Transverse colon (tissue), 4 donors: ENCODE measurements around the gene TMEM52B. TPM values are rescaled to one million over a fixed set of nuclear protein-coding genes. Genes with fewer than 3 reads are reported as not detected.

ENCODE experiments used
- DNase-seq: peaks from one replicate; pipeline ENCODE4 v3.0.0-alpha.2; 2019
- H3K27ac ChIP-seq, 4 donors: fragments of 200-600 bp; sonication (generic); 2 replicates each; pipeline ENCODE4 v1.5.1; 2016 to 2018; ENCODE audit warnings: inconsistent platforms in 4 of 4
- H3K27me3 ChIP-seq: fragments of 200-600 bp; sonication (generic); 2 replicates; pipeline ENCODE4 v1.5.1; 2017; ENCODE audit warnings: inconsistent platforms
- H3K36me3 ChIP-seq, 4 donors: fragments of 200-600 bp; sonication (generic); 2 replicates each; pipeline ENCODE4 v1.5.1; 2017 to 2019; ENCODE audit warnings: inconsistent platforms in 4 of 4
- H3K4me1 ChIP-seq, 4 donors: fragments of 200-600 bp; sonication (generic); 2 replicates each; pipeline ENCODE4 v1.5.1; 2017 to 2020; ENCODE audit warnings: inconsistent platforms in 4 of 4
- H3K4me3 ChIP-seq, 4 donors: fragments of 200-600 bp; sonication (generic); 1 replicate in 1 of 4; 2 replicates in 3 of 4; pipeline versions ENCODE4 v1.5.1 to v1.6.1; 2017 to 2019; ENCODE audit warnings: inconsistent platforms in 4 of 4
- H3K9me3 ChIP-seq, 2 donors: fragments of 200-600 bp; sonication (generic); 2 replicates each; pipeline ENCODE4 v1.5.1; 2017 to 2019; ENCODE audit warnings: inconsistent platforms in 2 of 2
- CTCF ChIP-seq, 5 experiments: fragments of 200-600 bp in 3 of 5; fragments of 450-650 bp in 2 of 5; sonication (generic) in 3 of 5; IDR thresholded peaks; 1 replicate in 2 of 5; 2 replicates in 3 of 5; pipeline ENCODE4 v1.5.1; 2016 to 2017; ENCODE audit warnings: antibody characterized with exemption in 5 of 5, inconsistent platforms in 3 of 5, mild to moderate bottlenecking in 2 of 5, moderate library complexity in 1 of 5
- EP300 ChIP-seq: sonication (generic); formaldehyde crosslinking; IDR thresholded peaks from one replicate; pipeline ENCODE4 v1.6.1; 2017; ENCODE audit warnings: antibody characterized with exemption, low read depth
- POLR2A ChIP-seq: fragments of 450-650 bp; IDR thresholded peaks from one replicate; pipeline ENCODE4 v1.6.1; 2016; ENCODE audit warnings: antibody characterized with exemption, mild to moderate bottlenecking, moderate library complexity
- POLR2AphosphoS5 ChIP-seq, 3 donors: sonication (generic); formaldehyde crosslinking; IDR thresholded peaks; one replicate each; pipeline ENCODE4 v1.6.1; 2016; ENCODE audit warnings: antibody characterized with exemption in 3 of 3
- whole genome bisulfite sequencing, 2 donors: methylation state at CpG; one replicate each; pipeline ENCODE4 v1.1.5; 2018; ENCODE audit warnings: low coverage in 1 of 2; 5-methylcytosine and 5-hydroxymethylcytosine counted together
- in situ Hi-C, 4 donors: fragments of 200-750 bp; cut with MboI; loops; one replicate each; pipeline versions ENCODE4 v1.15.0 to v1.15.1; 2017; ENCODE audit warnings: low sequenced_read_pairs in 3 of 4, low pct_ligation_motif_present in 1 of 4, low pct_unique_long_range_greater_than_20kb in 1 of 4
- intact Hi-C: fragments of 100-400 bp; cut with DNase I; formaldehyde crosslinking; loops from one replicate; pipeline ENCODE4 v1.15.1; 2023; ENCODE audit warnings: low total_unique reads
- total RNA-seq, 4 donors: library from RNA; depleted of rRNA; stranded (reverse); fragments of >200 nt; gene quantifications; one replicate each; pipeline ENCODE4 v1.1.0, GENCODE V29; 2016

TMEM52B gene
- total RNA-seq, 4 donors from 2014 or later = not detected

DNA sequence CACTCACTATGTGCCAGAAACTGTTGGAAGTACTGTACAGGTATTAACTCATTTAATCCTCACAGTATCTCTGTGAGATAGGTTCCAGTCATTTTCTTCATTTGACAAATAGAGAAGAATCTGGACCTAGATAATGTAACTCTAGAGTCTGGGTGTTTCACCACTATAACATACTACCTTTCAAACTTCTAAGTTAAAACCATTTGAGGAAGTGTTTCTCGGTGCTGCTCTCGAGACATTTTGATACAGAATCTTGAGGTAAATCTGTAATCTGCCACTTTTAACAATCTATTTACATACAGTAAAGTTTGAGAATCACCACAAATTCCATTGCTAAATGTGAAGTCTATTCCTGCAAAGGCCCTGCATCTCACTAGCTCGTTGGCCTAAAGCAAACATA lies 15.7 kb upstream of the TMEM52B start:
- DNase-seq = no peak
- Histone ChIP-seq H3K27ac (no peak overlapping the region), H3K4me1 (no peaks in the 10 kb centered on the region), H3K9me3 (no peaks in the 10 kb centered on the region), H3K36me3 (no peaks in the 10 kb centered on the region), H3K4me3 (no peak overlapping the region), H3K27me3 (no peaks in the 10 kb centered on the region)
- intact Hi-C loops (loop anchor here (5.0 kb wide), 1 partner anchor 1086 kb away; no protein-coding TSS in a partner anchor), in situ Hi-C loops (no loop called here)
- TF ChIP-seq EP300 (no peak), POLR2A (no peak), CTCF (IDR thresholded peaks at IDR 0.05) (no peak), POLR2AphosphoS5 (IDR thresholded peaks at IDR 0.05) (no peak)
- 57 to 58% methylated on average over 3 of the region's 3 CpGs for WGBS, 2 donors

DNA sequence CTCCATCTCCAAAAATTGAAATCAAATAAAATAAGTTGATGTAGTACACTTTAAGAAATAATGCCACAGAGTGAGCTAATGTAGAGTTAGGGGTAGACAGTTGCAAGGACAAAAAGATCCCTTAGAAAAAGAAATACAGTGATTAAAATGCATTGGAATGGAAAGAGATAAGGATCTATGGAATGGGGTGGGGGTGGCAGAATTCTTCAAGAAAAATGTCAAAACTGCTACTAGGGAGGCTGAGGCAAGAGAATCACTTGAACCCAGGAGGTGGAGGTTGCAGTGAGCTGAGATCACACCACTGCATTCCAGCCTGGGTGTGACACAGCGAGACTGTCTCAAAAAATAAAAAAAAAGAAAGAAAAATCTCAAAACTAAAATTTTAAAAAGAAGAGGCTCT lies 13.4 kb upstream of the TMEM52B start:
- in situ Hi-C loops = no loop called here
- Histone ChIP-seq H3K4me3 (no peak overlapping the region), H3K9me3 (no peaks in the 10 kb centered on the region), H3K27me3 (no peaks in the 10 kb centered on the region), H3K27ac (no peak overlapping the region), H3K4me1 (no peaks in the 10 kb centered on the region), H3K36me3 (no peaks in the 10 kb centered on the region)
- DNase-seq = no peak
- intact Hi-C loops = no loop called here
- 0 to 39% methylated on average over 1 of the region's 1 CpG for WGBS, 2 donors
- TF ChIP-seq POLR2AphosphoS5 (IDR thresholded peaks at IDR 0.05) (no peak), CTCF (IDR thresholded peaks at IDR 0.05) (no peak), EP300 (no peak), POLR2A (no peak)

DNA sequence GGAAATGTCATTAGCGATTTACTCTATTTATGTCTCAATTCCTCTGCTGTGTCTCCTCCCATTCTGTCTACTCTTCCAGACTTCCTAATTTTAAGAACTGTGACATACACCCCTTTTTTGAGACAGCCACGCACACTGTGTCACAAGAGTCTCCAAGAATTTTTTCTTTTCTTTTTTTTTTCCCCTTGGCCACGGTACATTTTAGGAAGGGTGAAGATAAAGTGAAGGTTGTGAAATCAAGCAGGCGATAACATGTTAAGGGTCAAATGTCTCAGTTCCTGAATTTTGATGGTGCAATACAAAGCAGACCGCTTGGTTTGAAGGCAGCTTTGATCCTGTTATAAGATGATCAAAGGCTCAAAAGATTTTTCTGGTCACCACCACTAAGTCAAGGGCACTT lies 11.2 kb upstream of the TMEM52B start:
- Histone ChIP-seq H3K9me3 (no peaks in the 10 kb centered on the region), H3K4me3 (no peak overlapping the region), H3K4me1 (no peaks in the 10 kb centered on the region), H3K27ac (no peak overlapping the region), H3K36me3 (no peaks in the 10 kb centered on the region), H3K27me3 (no peaks in the 10 kb centered on the region)
- no peak for DNase-seq
- TF ChIP-seq POLR2AphosphoS5 (IDR thresholded peaks at IDR 0.05) (no peak), EP300 (no peak), CTCF (IDR thresholded peaks at IDR 0.05) (no peak), POLR2A (no peak)
- in situ Hi-C loops = no loop called here
- WGBS, 2 donors = 60% methylated on average over 5 of the region's 5 CpGs
- intact Hi-C loops = no loop called here

- TF ChIP-seq POLR2AphosphoS5 (IDR thresholded peaks at IDR 0.05) (no peak), EP300 (no peak), POLR2A (no peak), CTCF (IDR thresholded peaks at IDR 0.05) (no peak)
- no peaks in the 10 kb centered on the region for H3K27me3 ChIP-seq
- H3K4me3 ChIP-seq = no peak overlapping the region
- no peak overlapping the region for H3K27ac ChIP-seq
- in situ Hi-C loops (no loop called here), intact Hi-C loops (no loop called here)
- no peaks in the 10 kb centered on the region for H3K36me3 ChIP-seq
- 52 to 58% methylated on average over 3 of the region's 3 CpGs for WGBS, 2 donors
- no peaks in the 10 kb centered on the region for H3K9me3 ChIP-seq
- no peaks in the 10 kb centered on the region for H3K4me1 ChIP-seq
- no peak for DNase-seq
Observed at GRCh38 chr12:10169104-10169503, 9.7 kb upstream of the TMEM52B start.
